GM23248 (cell line): ENCODE measurements around the gene TMEM129.

Experiments used
- EZH2 ChIP-seq: fragments of 200-600 bp; sonication (generic); IDR thresholded peaks from 2 replicates; pipeline ENCODE4 v1.6.1; 2018; ENCODE audit warnings: antibody characterized with exemption, mild to moderate bottlenecking; ENCODE audit not compliant: insufficient read depth, poor library complexity, severe bottlenecking
- EZH2phosphoT487 ChIP-seq: fragments of 200-600 bp; sonication (generic); IDR thresholded peaks from 2 replicates; pipeline ENCODE4 v1.6.1; 2018; ENCODE audit warnings: antibody characterized with exemption, moderate library complexity, mild to moderate bottlenecking, low read depth; ENCODE audit not compliant: insufficient read depth

DNA sequence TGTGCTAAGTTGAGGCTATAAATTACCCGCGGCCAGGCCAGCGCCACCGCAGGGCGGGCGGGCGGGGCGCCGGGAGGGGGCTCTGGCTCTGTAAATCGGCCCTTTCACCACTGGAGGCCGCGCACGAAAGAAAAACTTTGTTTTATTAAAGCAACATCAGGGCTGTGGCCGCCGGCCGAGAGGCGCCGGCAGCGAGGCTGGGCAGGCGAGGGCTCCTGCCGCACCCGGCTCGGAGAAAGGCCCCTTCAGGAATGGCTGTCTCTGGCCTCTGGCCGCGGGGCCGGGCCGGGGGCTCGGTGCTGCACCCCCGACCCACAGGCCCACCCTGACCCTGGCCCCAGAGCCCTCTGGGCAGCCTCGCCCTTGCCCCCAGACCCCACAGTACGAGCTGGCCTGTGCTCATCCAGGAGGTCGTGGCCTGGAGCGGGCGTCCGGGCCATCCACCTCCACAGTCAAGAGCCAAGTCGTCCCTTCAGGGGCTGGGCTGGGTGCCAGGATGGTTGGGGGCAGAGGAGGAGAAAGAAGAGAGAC lies 42.5 kb upstream of the TMEM129 start:
- TF ChIP-seq EZH2 = no peak
- no peak for TF ChIP-seq EZH2phosphoT487
